HL-60 (cell line): ENCODE results near the gene SRSF9.

Source experiments
- DNase-seq, 2 experiments: peaks; one replicate each; pipeline ENCODE4 v3.0.0-alpha.2; 2010 to 2020; ENCODE audit warnings: low read depth in 1 of 2, low spot score in 1 of 2
- H3K27ac ChIP-seq: fragments of 250-450 bp; sonication (Bioruptor Pico); replicated peaks from 2 replicates; pipeline ENCODE4 v1.5.1; 2020; ENCODE audit warnings: mild to moderate bottlenecking, moderate library complexity
- H3K27me3 ChIP-seq: fragments of 250-450 bp; sonication (Bioruptor Pico); 2 replicates; pipeline ENCODE4 v1.5.1; 2021; ENCODE audit warnings: mild to moderate bottlenecking, moderate library complexity; ENCODE audit not compliant: insufficient read depth, poor library complexity, severe bottlenecking
- H3K4me3 ChIP-seq: replicated peaks from 2 replicates; pipeline ENCODE4 v1.5.1; 2011; ENCODE audit warnings: mild to moderate bottlenecking, control low read depth, low read length; ENCODE audit not compliant: insufficient read depth
- CTCF ChIP-seq: IDR thresholded peaks from one replicate; pipeline ENCODE4 v1.5.1; 2011; ENCODE audit warnings: low read length, control low read depth, inconsistent platforms; ENCODE audit not compliant: insufficient read depth
- GABPA ChIP-seq: IDR thresholded peaks from 2 replicates; pipeline ENCODE4 v1.6.1; 2012; ENCODE audit warnings: low read depth
- POLR2AphosphoS5 ChIP-seq: IDR thresholded peaks from 2 replicates; pipeline ENCODE4 v1.6.1; 2012; ENCODE audit warnings: low read depth
- REST ChIP-seq: IDR thresholded peaks from 2 replicates; pipeline ENCODE4 v1.6.1; 2012; ENCODE audit warnings: low read depth; ENCODE audit not compliant: insufficient replicate concordance
- SPI1 ChIP-seq: IDR thresholded peaks from 2 replicates; pipeline ENCODE4 v1.6.1; 2012; ENCODE audit warnings: low read depth, mild to moderate bottlenecking, borderline replicate concordance

Gene SRSF9

GRCh38 chr12:120498870-120499515 lies 29.4 kb upstream of the SRSF9 start:
- Histone ChIP-seq H3K4me3 (no peak overlapping the region), H3K27ac (no peak overlapping the region), H3K27me3 (no peaks in the 10 kb centered on the region)
- TF ChIP-seq GABPA (no peak), SPI1 (no peak), POLR2AphosphoS5 (no peak), CTCF (no peak), REST (no peak)
- no peak for DNase-seq

- H3K27ac ChIP-seq = no peak overlapping the region
- DNase-seq = no peak
Measured at GRCh38 chr12:120497524-120498150, 28.1 kb upstream of the SRSF9 start.

More at GRCh38 chr12:120497524-120498150, 28.1 kb upstream of the SRSF9 start:
- Histone ChIP-seq H3K27me3 (no peaks in the 10 kb centered on the region), H3K4me3 (peak overlapping the region; percentile 97)
- TF ChIP-seq CTCF (no peak), REST (no peak), GABPA (no peak), SPI1 (no peak), POLR2AphosphoS5 (no peak)
